Inferior parietal cortex (tissue), 1 donor: ENCODE data around the gene LGALS7B.
"Not testable (repeated sequence)": the region's sequence is repeated elsewhere in the genome, so short reads cannot be mapped to it uniquely, and the experiment has no call there.

Experiments
- DNase-seq: peaks from one replicate; pipeline ENCODE4 v3.0.0-alpha.2; 2016; ENCODE audit errors: extremely low spot score

The LGALS7B gene

GRCh38 chr19:38788478-38789243 lies at the start of gene LGALS7B:
Gene LGALS7B, plus strand, starts transcription at chr19:38789200. Its CDS starts 27 bp downstream, at chr19:38789227.
- DNase-seq = no peak

- DNase-seq = no peak
Observed at GRCh38 chr19:38739440-38740256, 49.4 kb upstream of the LGALS7B start.

GRCh38 chr19:38740257-38740592 lies 48.8 kb upstream of the LGALS7B start:
- no peak for DNase-seq

GRCh38 chr19:38740932-38741331 lies 48.1 kb upstream of the LGALS7B start:
- DNase-seq = no peak

GRCh38 chr19:38741670-38742069 lies 47.3 kb upstream of the LGALS7B start:
- no peak for DNase-seq

GRCh38 chr19:38742296-38742695 lies 46.7 kb upstream of the LGALS7B start:
- no peak for DNase-seq

GRCh38 chr19:38742906-38743305 lies 46.1 kb upstream of the LGALS7B start:
- no peak for DNase-seq

- DNase-seq = no peak
Observed at GRCh38 chr19:38743394-38744297, 45.4 kb upstream of the LGALS7B start.

- no peak for DNase-seq
Observed at GRCh38 chr19:38744298-38744681, 44.7 kb upstream of the LGALS7B start, which contains the start of gene CAPN12. Gene CAPN12, minus strand, starts transcription at chr19:38744474. Its CDS starts 309 bp downstream, at chr19:38744165.

- no peak for DNase-seq
Observed at GRCh38 chr19:38744874-38745273, 44.1 kb upstream of the LGALS7B start.

GRCh38 chr19:38745316-38745715 lies 43.7 kb upstream of the LGALS7B start:
- no peak for DNase-seq

- DNase-seq = not testable (repeated sequence)
Observed at GRCh38 chr19:38753783-38754182, 35.2 kb upstream of the LGALS7B start.

- DNase-seq = not testable (repeated sequence)
Observed at GRCh38 chr19:38754196-38754595, 34.8 kb upstream of the LGALS7B start.

GRCh38 chr19:38759590-38760003 lies 29.4 kb upstream of the LGALS7B start:
- DNase-seq = no peak

- not testable (repeated sequence) for DNase-seq
Observed at GRCh38 chr19:38760805-38761517, 28.0 kb upstream of the LGALS7B start.

- DNase-seq = not testable (repeated sequence)
Observed at GRCh38 chr19:38761884-38762389, 27.1 kb upstream of the LGALS7B start.

- DNase-seq = no peak
Observed at GRCh38 chr19:38763795-38764220, 25.2 kb upstream of the LGALS7B start.

GRCh38 chr19:38765214-38765613 lies 23.8 kb upstream of the LGALS7B start:
- no peak for DNase-seq

- no peak for DNase-seq
Observed at GRCh38 chr19:38766276-38767047, 22.5 kb upstream of the LGALS7B start.

- DNase-seq = peak; percentile 30
Observed at GRCh38 chr19:38769635-38770211, 19.3 kb upstream of the LGALS7B start.
